Suppressor macrophage treated with lipopolysaccharide for 4 hours (primary cell): ENCODE results near the gene DPF3.

ENCODE experiments used
- DNase-seq: peaks from one replicate; pipeline ENCODE4 v3.0.0-alpha.2; 2020

The DPF3 gene

GRCh38 chr14:72588521-72588920, 305.4 kb downstream of the DPF3 start:
- DNase-seq: no peak

GRCh38 chr14:72583316-72584272, 310.3 kb downstream of the DPF3 start:
- no peak for DNase-seq

- DNase-seq: no peak
These were observed 311.3 kb downstream of the DPF3 start for GRCh38 chr14:72582582-72582981.

GRCh38 chr14:72578514-72578913, 315.4 kb downstream of the DPF3 start:
- DNase-seq: no peak

GRCh38 chr14:72577521-72577920, 316.4 kb downstream of the DPF3 start:
- no peak for DNase-seq

GRCh38 chr14:72576258-72576657, 317.6 kb downstream of the DPF3 start:
- DNase-seq: no peak

GRCh38 chr14:72574715-72575114, 319.2 kb downstream of the DPF3 start:
- DNase-seq: no peak

- DNase-seq: no peak
These were observed 320.0 kb downstream of the DPF3 start for GRCh38 chr14:72573725-72574417.
